H1 (cell line): Measurements from ENCODE around the gene ANAPC15. TPM values are rescaled to one million over a fixed set of nuclear protein-coding genes. Genes with fewer than 3 reads are reported as not detected.

Experiments
- ASH2L ChIP-seq: fragments of 200-600, 300-600 bp; sonication (generic); IDR thresholded peaks from one replicate; pipeline ENCODE4 v1.7.1; 2017; ENCODE audit warnings: low read length
- BRCA1 ChIP-seq: IDR thresholded peaks from 2 replicates; pipeline ENCODE4 v1.6.1; 2012; ENCODE audit warnings: low read depth, low read length, improper control_type of control experiment
- SRF ChIP-seq: IDR thresholded peaks from 2 replicates; pipeline ENCODE4 v1.6.1; 2011; ENCODE audit warnings: mild to moderate bottlenecking, low read depth, low read length, moderate library complexity
- polyA plus RNA-seq, 7 experiments: library from polyadenylated mRNA; depleted of rRNA in 3 of 7; stranded (reverse) in 5 of 7; unstranded in 2 of 7; fragments of >200 nt in 5 of 7; fragments of 200-250 nt in 2 of 7; gene quantifications; 1 replicate in 5 of 7; 2 replicates in 1 of 7; 4 replicates in 1 of 7; pipeline versions ENCODE4 v1.2.1 to v1.2.3, GENCODE V29; 2011 to 2013; ENCODE audit warnings: missing spikeins in 2 of 7, mixed read lengths in 2 of 7
- total RNA-seq: library from RNA; stranded (reverse); fragmentation: NEBNext Ultra II Directional; extraction: Animal tissue kit (Norgen Biotek cat#: 25700); gene quantifications from 2 replicates; pipeline ENCODE4 v1.2.1, GENCODE V29; 2021

Gene ANAPC15
- total and polyA plus RNA-seq, 2 of the 8 experiments (the other 6 are each of a cell fraction or from before 2014, with no cell fraction given): 66.2 to 74.9 TPM

- TF ChIP-seq BRCA1: no peak
- no peak for TF ChIP-seq SRF
- no peak for TF ChIP-seq ASH2L
These were observed 42.7 kb downstream of the ANAPC15 start (continued) for GRCh38 chr11:72069787-72070251.
